IMR-90 (cell line): Measurements from ENCODE around the gene RBBP4. TPM values are rescaled to one million over a fixed set of nuclear protein-coding genes. Genes with fewer than 3 reads are reported as not detected.
A peak's percentile ranks its signal among the peaks of the same experiment; 100 is the strongest.

Experiments
- ATAC-seq: fragments of 200-7000 bp; cut with Tn5 transposase; 2 replicates; pipeline ENCODE4 v1.9.1; 2020; ENCODE audit warnings: low read depth, mild to moderate bottlenecking, moderate library complexity
- BruUV-seq: library from RNA; stranded (reverse); fragments of 400-500 nt; replicated peaks from 2 replicates; lab custom pipeline; 2021; lab: Mats Ljungman, UMichigan
- CTCF ChIA-PET: fragments of 300-600 bp; formaldehyde crosslinking; extraction: SDS; loops from one replicate; lab custom pipeline; 2021; ENCODE audit warnings: antibody characterized with exemption; lab: Yijun Ruan, JAX
- POLR2A ChIA-PET: fragments of 300-600 bp; sonication (Branson Sonifier 250); formaldehyde crosslinking; loops from one replicate; lab custom pipeline; 2022; ENCODE audit warnings: antibody characterized with exemption; ENCODE audit not compliant: unreplicated experiment; lab: Charles Lee
- DNase-seq: peaks from one replicate; pipeline ENCODE4 v3.0.0; 2013
- H2AFZ ChIP-seq: replicated peaks from 2 replicates; pipeline ENCODE3; 2013; ENCODE audit warnings: low read length, mild to moderate bottlenecking; ENCODE audit not compliant: poor library complexity
- H2AK5ac ChIP-seq: 2 replicates; pipeline ENCODE4 v1.6.1; 2013; ENCODE audit warnings: low read depth, low read length, inconsistent platforms
- H2AK9ac ChIP-seq: replicated peaks from 2 replicates; pipeline ENCODE3; 2013; ENCODE audit warnings: mild to moderate bottlenecking, low read depth, low read length, moderate library complexity; ENCODE audit not compliant: poor library complexity
- H2BK120ac ChIP-seq: 2 replicates; pipeline ENCODE4 v1.6.1; 2013; ENCODE audit warnings: low read depth, low read length, inconsistent platforms
- H2BK15ac ChIP-seq: 3 replicates; pipeline ENCODE4 v1.6.1; 2013; ENCODE audit warnings: low read depth, low read length, inconsistent platforms
- H2BK20ac ChIP-seq: 2 replicates; pipeline ENCODE4 v1.6.1; 2013; ENCODE audit warnings: low read depth, mild to moderate bottlenecking, inconsistent platforms, low read length, moderate library complexity
- H2BK5ac ChIP-seq: 2 replicates; pipeline ENCODE4 v1.6.1; 2013; ENCODE audit warnings: mild to moderate bottlenecking, low read depth, low read length, inconsistent platforms; ENCODE audit not compliant: poor library complexity, severe bottlenecking
- H3K14ac ChIP-seq: replicated peaks from 2 replicates; pipeline ENCODE4 v1.6.1; 2013; ENCODE audit warnings: low read depth, low read length, inconsistent platforms
- H3K18ac ChIP-seq: 2 replicates; pipeline ENCODE4 v1.6.1; 2013; ENCODE audit warnings: low read depth, low read length, control low read depth
- H3K23ac ChIP-seq: 2 replicates; pipeline ENCODE4 v1.6.1; 2013; ENCODE audit warnings: low read depth, low read length, inconsistent platforms
- H3K27ac ChIP-seq: 2 replicates; pipeline ENCODE4 v1.5.1; 2013; ENCODE audit warnings: mild to moderate bottlenecking, control low read depth, low read length; ENCODE audit not compliant: insufficient read depth
- H3K27me3 ChIP-seq: 2 replicates; pipeline ENCODE4 v1.6.1; 2013; ENCODE audit warnings: low read length; ENCODE audit not compliant: control insufficient read depth, insufficient read depth
- H3K36me3 ChIP-seq: 2 replicates; pipeline ENCODE4 v1.6.1; 2013; ENCODE audit warnings: low read length, mixed read lengths; ENCODE audit not compliant: control insufficient read depth, insufficient read depth
- H3K4ac ChIP-seq: 2 replicates; pipeline ENCODE4 v1.6.1; 2013; ENCODE audit warnings: low read depth, low read length, inconsistent platforms
- H3K4me1 ChIP-seq: 2 replicates; pipeline ENCODE4 v1.6.1; 2013; ENCODE audit warnings: low read length, mixed read lengths; ENCODE audit not compliant: control insufficient read depth, insufficient read depth
- H3K4me2 ChIP-seq: 2 replicates; pipeline ENCODE4 v1.6.1; 2013; ENCODE audit warnings: low read depth, mild to moderate bottlenecking, control low read depth, low read length, moderate library complexity
- H3K4me3 ChIP-seq: 2 replicates; pipeline ENCODE4 v1.5.1; 2013; ENCODE audit warnings: low read depth, mild to moderate bottlenecking, control low read depth, low read length, moderate library complexity; ENCODE audit not compliant: insufficient read depth
- H3K56ac ChIP-seq: 2 replicates; pipeline ENCODE4 v1.6.1; 2013; ENCODE audit warnings: low read length, inconsistent platforms; ENCODE audit not compliant: insufficient read depth; ENCODE audit errors: extremely low read depth
- H3K79me1 ChIP-seq, 2 experiments: 2 replicates each; pipeline ENCODE4 v1.6.1; 2013; ENCODE audit warnings: low read length in 2 of 2, inconsistent platforms in 1 of 2, low read depth in 1 of 2
- H3K9ac ChIP-seq: 2 replicates; pipeline ENCODE4 v1.6.1; 2013; ENCODE audit warnings: low read depth, low read length, control low read depth
- H3K9me1 ChIP-seq: 2 replicates; pipeline ENCODE4 v1.6.1; 2013; ENCODE audit warnings: low read length, inconsistent platforms; ENCODE audit not compliant: insufficient read depth
- H3K9me3 ChIP-seq: 2 replicates; pipeline ENCODE4 v1.6.1; 2013; ENCODE audit warnings: low read length; ENCODE audit not compliant: control insufficient read depth, insufficient read depth
- H4K20me1 ChIP-seq: 2 replicates; pipeline ENCODE4 v1.6.1; 2013; ENCODE audit warnings: low read length, inconsistent platforms; ENCODE audit not compliant: insufficient read depth
- H4K5ac ChIP-seq: 2 replicates; pipeline ENCODE4 v1.6.1; 2013; ENCODE audit warnings: mild to moderate bottlenecking, low read depth, low read length, control low read depth
- H4K8ac ChIP-seq, 2 experiments: 2 replicates each; pipeline ENCODE4 v1.6.1; 2013; ENCODE audit warnings: low read depth in 2 of 2, low read length in 2 of 2, control low read depth in 1 of 2, inconsistent platforms in 1 of 2
- H4K91ac ChIP-seq: 2 replicates; pipeline ENCODE4 v1.6.1; 2013; ENCODE audit warnings: low read depth, low read length, inconsistent platforms; ENCODE audit not compliant: insufficient read depth
- BHLHE40 ChIP-seq: fragments of 150-350 bp; IDR thresholded peaks from 2 replicates; pipeline ENCODE4 v1.6.1; 2016; ENCODE audit warnings: mild to moderate bottlenecking, low read depth, low read length
- CEBPB ChIP-seq: IDR thresholded peaks from 2 replicates; pipeline ENCODE4 v1.6.1; 2012; ENCODE audit warnings: low read depth, low read length, improper control_type of control experiment
- CHD1 ChIP-seq: IDR thresholded peaks from 2 replicates; pipeline ENCODE4 v1.6.1; 2012; ENCODE audit warnings: low read depth, low read length, improper control_type of control experiment
- FOS ChIP-seq: fragments of 150-350 bp; IDR thresholded peaks from 2 replicates; pipeline ENCODE4 v1.6.1; 2016; ENCODE audit warnings: low read depth, low read length
- MAFK ChIP-seq: IDR thresholded peaks from 2 replicates; pipeline ENCODE4 v1.6.1; 2012; ENCODE audit warnings: low read depth, low read length, improper control_type of control experiment
- MAZ ChIP-seq: IDR thresholded peaks from 2 replicates; pipeline ENCODE4 v1.6.1; 2012; ENCODE audit warnings: low read depth, mild to moderate bottlenecking, low read length, improper control_type of control experiment, moderate library complexity, borderline replicate concordance
- MXI1 ChIP-seq: IDR thresholded peaks from 2 replicates; pipeline ENCODE4 v1.6.1; 2012; ENCODE audit warnings: low read depth, mild to moderate bottlenecking, low read length, moderate library complexity, borderline replicate concordance
- NFE2L2 ChIP-seq: fragments of 150-350 bp; IDR thresholded peaks from 2 replicates; pipeline ENCODE4 v1.6.1; 2016; ENCODE audit warnings: low read depth, mild to moderate bottlenecking, low read length
- POLR2A ChIP-seq: IDR thresholded peaks from 2 replicates; pipeline ENCODE4 v1.6.1; 2012; ENCODE audit warnings: mild to moderate bottlenecking, low read depth, low read length
- RCOR1 ChIP-seq: IDR thresholded peaks from 2 replicates; pipeline ENCODE4 v1.6.1; 2012; ENCODE audit warnings: mild to moderate bottlenecking, low read length, improper control_type of control experiment; ENCODE audit not compliant: insufficient replicate concordance
- SMC3 ChIP-seq: fragments of 150-350 bp; IDR thresholded peaks from 2 replicates; pipeline ENCODE4 v1.6.1; 2016; ENCODE audit warnings: low read depth, mild to moderate bottlenecking, antibody characterized with exemption, low read length, moderate library complexity
- WGBS, 2 experiments: methylation state at CpG; one replicate each; pipeline versions ENCODE4 v1.1.5 to v1.1.7; 2013; ENCODE audit warnings: missing lambda C conversion rate in 2 of 2; ENCODE audit not compliant: insufficient read length in 1 of 2; ENCODE audit errors: extremely low coverage in 2 of 2; 5-methylcytosine and 5-hydroxymethylcytosine counted together
- dilution Hi-C: fragments of 300-500 bp; cut with HindIII; formaldehyde crosslinking; loops from one replicate; pipeline ENCODE4 v1.14.3; 2018; ENCODE audit warnings: low sequenced_read_pairs; ENCODE audit not compliant: unreplicated experiment
- in situ Hi-C: fragments of 300-500 bp; cut with MboI; formaldehyde crosslinking; loops from 3 replicates; pipeline ENCODE4 v1.14.3; 2019; ENCODE audit warnings: low sequenced_read_pairs, inconsistent platforms, mixed read lengths
- intact Hi-C: fragments of 100-400 bp; cut with micrococcal nuclease; formaldehyde crosslinking; loops from 2 replicates; pipeline ENCODE4 v1.10.0; 2022
- polyA plus RNA-seq, 3 experiments: library from polyadenylated mRNA; depleted of rRNA; stranded (reverse); fragments of >200 nt; gene quantifications; 2 replicates each; pipeline ENCODE4 v1.2.3, GENCODE V29; 2012; ENCODE audit warnings: low replicate concordance in 1 of 3
- total RNA-seq: library from RNA; depleted of rRNA; stranded (reverse); fragments of >200 nt; gene quantifications from 2 replicates; pipeline ENCODE4 v1.2.3, GENCODE V29; 2012

Gene RBBP4
- total and polyA plus RNA-seq, 2 of the 4 experiments (the other 2 are of a cell fraction), result 82.9 to 161 TPM

DNA sequence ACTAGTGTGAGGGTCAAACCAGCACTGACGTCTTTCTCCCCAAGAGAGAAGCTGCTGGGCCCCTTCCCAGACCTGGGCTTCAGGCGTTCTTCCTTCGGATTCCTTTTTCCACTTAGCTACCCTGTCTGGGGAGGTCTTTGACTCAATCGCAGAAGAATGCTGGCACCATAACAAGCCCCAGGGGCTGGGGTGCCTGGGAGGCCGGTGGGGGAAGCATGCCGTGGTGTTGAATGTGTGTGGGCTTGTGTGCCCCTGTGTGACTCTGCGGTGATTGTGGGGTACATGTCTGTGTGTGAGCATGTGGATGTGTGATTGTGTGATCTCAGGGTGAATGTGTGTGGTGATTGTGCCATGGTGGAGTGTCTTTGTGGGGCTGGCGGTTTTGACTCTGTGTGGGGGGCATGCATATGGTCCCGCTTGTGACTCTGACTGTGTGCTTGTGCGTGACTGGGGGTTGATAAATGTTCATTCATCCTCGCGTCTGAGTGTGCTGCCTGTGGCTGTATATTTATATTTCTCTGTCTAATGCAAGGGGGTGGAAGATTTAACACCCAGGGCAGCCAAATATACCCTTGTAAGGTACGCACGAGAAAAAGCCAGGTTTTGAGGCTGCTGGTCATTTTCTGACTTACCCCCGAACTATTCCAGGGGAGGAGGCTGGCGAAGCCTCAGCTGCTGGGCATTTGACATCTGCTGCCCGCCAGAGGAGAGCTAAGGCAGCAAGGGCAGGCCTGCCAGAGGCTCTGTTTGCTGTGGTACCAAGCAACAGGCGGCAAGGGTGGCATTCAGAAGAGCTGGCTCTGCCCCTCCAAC, 52.7 kb downstream of the RBBP4 start:
- intact Hi-C loops, result loop anchor here (2.0 to 10.0 kb wide), 2 partner anchors 53 to 391 kb away; partner anchors contain the start of genes RBBP4 and ZBTB8OS
- Histone ChIP-seq H3K36me3 (no peaks in the 10 kb centered on the region), H2AK5ac (peak overlapping the region; percentile 98), H3K27me3 (no peaks in the 10 kb centered on the region), H3K18ac (peak overlapping the region; percentile 99), H3K4me1 (peaks cover 15% of the 10 kb centered on the region), H4K5ac (peak overlapping the region; percentile 99), H4K20me1 (no peaks in the 10 kb centered on the region; the same call in 1 of the 2 replicates), H3K9me3 (peaks cover 3% of the 10 kb centered on the region; the same call in 1 of the 2 replicates), H3K4ac (peak overlapping the region; percentile 99), H3K56ac (peak overlapping the region; percentile 92), H3K14ac (peak overlapping the region; percentile 98), H3K9ac (peak overlapping the region; percentile 96), H2AFZ (peak overlapping the region; percentile 93), H3K9me1 (0 out of 2 replicates have a peak, but pooled peaks cover 9% of the 10 kb centered on the region), H3K4me3 (peak overlapping the region; percentile 77), H2BK120ac (peak overlapping the region; percentile 99), H2BK15ac (peak overlapping the region; percentile 65; the same call in 2 of the 3 replicates), H4K91ac (peak overlapping the region; percentile 96), H3K27ac (peak overlapping the region; percentile 97), H2BK5ac (peak overlapping the region; percentile 100), H3K23ac (peak overlapping the region; percentile 100), H2AK9ac (peak overlapping the region; percentile 100), H4K8ac (peak overlapping the region; percentile 81 to 99), H2BK20ac (peak overlapping the region; percentile 100), H3K4me2 (peak overlapping the region; percentile 92), H3K79me1 (peaks cover 19 to 31% of the 10 kb centered on the region in 2 experiments)
- BruUV-seq, result no TSS peak
- WGBS, 2 experiments, result 0% methylated on average over 3 of the region's 18 CpGs; no CpG with 5 or more reads in 1 of the 2 experiments
- ATAC-seq, result peak; percentile 59
- POLR2A ChIA-PET, result interaction anchor here (0.6 kb wide), 1 partner anchor 16 kb away, joined by 5 read pairs; no protein-coding TSS in a partner anchor
- CTCF ChIA-PET, result interaction anchor here (1.3 to 1.7 kb wide), 2 partner anchors 9 to 70 kb away, joined by 4 to 6 read pairs; no protein-coding TSS in a partner anchor
- dilution Hi-C loops, result no loop called here
- peak; percentile 87 for TF ChIP-seq MAZ
- peak; percentile 51 for TF ChIP-seq RCOR1
- TF ChIP-seq SMC3, result 0 out of 2 replicates have a peak, but pooled peaks have one; percentile 5
- TF ChIP-seq NFE2L2, result no peak
- TF ChIP-seq MXI1, result peak; percentile 42; the same call in 1 of the 2 replicates
- TF ChIP-seq POLR2A, result peak; percentile 86
- no peak; the same call in 1 of the 2 replicates for TF ChIP-seq MAFK
- 0 out of 2 replicates have a peak, but pooled peaks have one; percentile 35 for TF ChIP-seq CHD1
- TF ChIP-seq FOS, result peak; percentile 51
- peak; percentile 82 for TF ChIP-seq CEBPB
- peak; percentile 96 for TF ChIP-seq BHLHE40
- DNase-seq, result peak; percentile 99
- in situ Hi-C loops, result no loop called here
